OCI-M1 (cell line): Measurements from ENCODE around the gene ARHGEF4.
"Not testable (repeated sequence)": the region's sequence is repeated elsewhere in the genome, so short reads cannot be mapped to it uniquely, and the experiment has no call there.

Experiments
- DNase-seq: peaks from one replicate; lab custom pipeline; 2025; lab: John Stamatoyannopoulos, UW

ARHGEF4 gene

GRCh38 chr2:130884503-130884902, 47.8 kb downstream of the ARHGEF4 start:
- DNase-seq: no peak

GRCh38 chr2:130887643-130888042, 50.9 kb downstream of the ARHGEF4 start:
- no peak for DNase-seq

GRCh38 chr2:130890941-130891669, 54.4 kb downstream of the ARHGEF4 start:
- DNase-seq: no peak

DNA sequence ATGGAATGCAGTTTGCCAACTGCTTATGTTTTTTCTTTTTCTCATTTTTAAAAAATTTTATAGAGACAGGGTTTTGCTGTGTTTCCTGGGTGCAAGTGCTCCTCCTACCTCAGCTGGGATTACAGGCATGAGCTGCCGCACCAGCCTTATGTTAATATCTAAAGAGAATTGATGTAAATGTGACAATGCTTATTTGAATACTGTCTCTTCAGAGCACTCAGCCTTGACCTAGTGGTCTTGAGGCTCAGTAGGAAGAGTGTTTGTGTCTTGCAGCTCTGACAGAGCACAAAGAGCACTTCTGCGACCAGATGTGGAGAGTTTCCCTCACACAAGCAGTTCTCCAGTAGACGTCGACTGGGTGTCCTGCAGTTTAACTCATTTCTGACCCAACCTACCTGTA, 55.3 kb downstream of the ARHGEF4 start:
- DNase-seq: no peak

GRCh38 chr2:130892793-130893785, 56.4 kb downstream of the ARHGEF4 start:
- DNase-seq: no peak

- DNase-seq: no peak
Observed at GRCh38 chr2:130894326-130894942, 57.7 kb downstream of the ARHGEF4 start.

DNA sequence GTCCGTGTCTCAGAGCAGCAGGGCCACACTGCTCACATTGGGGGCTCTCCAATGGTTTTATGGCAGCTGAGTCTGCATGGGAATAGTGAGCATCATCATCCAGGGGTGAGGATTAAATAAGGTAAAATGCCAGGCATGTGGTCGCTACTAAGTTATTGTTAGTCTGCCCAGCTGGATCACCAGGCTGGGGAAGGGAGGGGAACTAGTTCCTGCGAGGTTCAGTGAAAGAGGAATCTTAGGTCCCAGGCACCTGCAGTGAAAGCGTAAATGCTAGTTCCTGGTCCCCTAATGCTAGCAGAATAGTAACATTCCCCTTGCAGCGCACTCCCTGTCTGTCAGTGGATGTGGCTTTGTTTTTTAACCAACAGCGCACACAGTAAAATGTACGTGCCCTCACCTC, 60.1 kb downstream of the ARHGEF4 start:
- DNase-seq: no peak

- DNase-seq: no peak
Observed at GRCh38 chr2:130898553-130898952, 61.8 kb downstream of the ARHGEF4 start.

DNA sequence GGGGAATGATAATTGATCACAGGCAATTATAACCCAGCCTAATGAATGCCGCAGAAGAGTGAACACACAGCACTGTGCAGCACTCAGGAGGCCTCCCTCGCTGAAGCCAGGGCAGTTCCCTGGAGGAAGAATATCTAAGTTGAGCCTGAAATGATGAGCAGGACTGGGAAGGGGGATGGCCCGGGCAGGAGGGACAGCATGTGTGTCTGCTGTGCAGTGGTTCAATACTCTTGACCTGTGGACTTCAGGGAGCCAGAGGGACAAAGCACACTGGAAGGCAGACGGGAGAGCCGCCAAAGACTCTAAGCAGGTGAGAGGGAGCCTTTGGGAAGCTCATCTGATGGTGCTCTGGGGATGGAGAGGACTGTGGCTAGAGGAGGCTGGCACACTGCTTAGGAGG, 62.6 kb downstream of the ARHGEF4 start:
- DNase-seq: no peak

DNA sequence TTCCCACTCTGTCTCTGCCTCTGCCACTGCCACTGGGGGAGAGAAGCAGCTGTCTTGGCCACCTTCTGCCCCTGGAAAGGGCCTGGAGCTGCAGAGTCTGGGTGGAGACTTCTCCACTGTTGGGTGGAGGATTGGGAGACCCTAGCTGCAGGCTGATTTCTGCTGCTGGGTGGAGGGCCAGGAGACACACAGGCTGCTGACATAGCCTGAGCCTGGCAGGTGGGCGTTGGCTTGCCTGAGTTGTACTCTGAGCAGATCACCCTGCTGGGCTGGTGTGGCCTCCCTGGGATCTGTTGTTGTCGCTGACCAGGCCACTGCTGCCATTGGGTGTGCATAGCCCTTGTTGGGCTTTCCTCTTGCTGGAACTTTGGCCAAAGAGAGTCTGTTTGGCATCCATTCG, 64.3 kb downstream of the ARHGEF4 start:
- DNase-seq: no peak

GRCh38 chr2:130901626-130902025, 64.9 kb downstream of the ARHGEF4 start:
- DNase-seq: not testable (repeated sequence)

DNA sequence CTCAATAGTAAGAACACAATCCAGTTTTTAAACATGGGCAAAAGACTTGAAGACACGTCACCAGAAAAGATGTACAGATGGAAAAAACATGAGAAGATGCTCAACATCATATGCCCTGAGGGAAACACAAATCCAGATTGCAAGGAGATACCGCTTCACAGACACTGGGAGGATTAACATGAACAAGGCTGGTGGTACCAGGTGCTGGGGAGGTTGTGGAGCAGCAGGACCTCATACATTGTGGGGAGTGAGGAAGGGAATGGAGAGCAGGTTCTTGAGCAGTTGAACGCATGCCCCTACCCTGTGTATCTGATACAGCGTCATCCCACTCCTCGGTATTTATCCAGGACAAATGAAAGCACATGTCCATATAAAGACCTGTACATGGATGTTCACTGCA, 72.1 kb downstream of the ARHGEF4 start:
- DNase-seq: no peak

DNA sequence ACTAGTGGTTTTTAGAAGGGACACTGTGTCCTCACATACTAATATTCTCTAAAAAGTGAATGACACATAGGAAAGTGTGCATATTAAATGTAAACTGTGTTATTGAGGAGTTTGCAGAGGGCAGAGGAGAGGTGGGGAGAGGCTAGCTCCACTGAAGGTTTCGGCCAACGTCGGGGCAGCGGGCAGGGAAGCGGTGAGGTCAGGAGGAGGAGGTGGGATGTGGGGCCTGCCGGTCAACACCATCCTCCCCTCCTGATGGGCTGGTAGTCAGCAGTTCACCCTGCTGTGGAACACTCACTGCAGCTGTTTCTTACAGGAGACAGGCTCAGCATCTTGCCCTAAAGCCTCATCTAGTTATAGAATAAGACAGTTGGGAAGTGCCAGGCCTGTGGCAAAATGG, 74.2 kb downstream of the ARHGEF4 start:
- DNase-seq: no peak

- no peak for DNase-seq
Observed at GRCh38 chr2:130911482-130911881, 74.8 kb downstream of the ARHGEF4 start.

DNA sequence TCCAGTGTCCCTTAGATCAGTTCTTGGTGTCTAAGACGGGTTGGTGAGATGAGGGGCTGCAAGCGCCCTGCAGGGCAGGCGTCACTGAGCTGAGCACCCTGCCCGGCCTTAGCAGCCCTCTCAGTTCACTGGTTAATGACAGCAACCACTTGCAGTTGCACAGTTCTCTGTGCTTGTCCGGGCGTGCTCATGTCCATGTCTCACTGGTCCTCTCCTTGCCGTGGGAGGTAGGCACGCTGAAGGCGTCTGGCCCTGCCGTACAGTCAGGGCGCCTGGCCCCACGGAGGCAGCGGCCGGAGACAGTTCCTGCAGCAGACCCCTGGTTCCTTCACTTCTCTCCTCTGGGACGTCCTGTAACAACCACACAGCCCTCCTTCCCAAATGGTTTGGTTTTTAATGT, 75.3 kb downstream of the ARHGEF4 start:
- DNase-seq: no peak

DNA sequence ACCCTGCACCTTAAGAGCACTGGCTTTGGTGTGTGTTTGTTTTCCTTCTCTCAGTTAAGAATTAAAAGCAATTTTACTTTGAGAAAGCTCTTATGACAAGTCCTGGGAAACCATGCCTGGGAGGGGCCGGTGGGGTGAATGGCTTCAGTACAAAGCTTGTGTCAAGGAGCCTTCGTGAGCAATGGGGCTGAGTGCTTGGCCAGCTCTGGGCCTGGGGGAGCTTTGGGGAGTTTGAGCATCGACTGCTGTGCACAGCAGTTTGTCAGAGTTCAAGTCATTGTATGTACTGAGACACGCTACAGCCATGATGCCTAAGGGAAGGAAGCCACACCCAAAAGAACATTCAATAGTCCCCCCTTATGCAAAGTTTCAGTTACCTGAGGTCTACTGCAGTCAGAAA, 75.8 kb downstream of the ARHGEF4 start:
- no peak for DNase-seq

DNA sequence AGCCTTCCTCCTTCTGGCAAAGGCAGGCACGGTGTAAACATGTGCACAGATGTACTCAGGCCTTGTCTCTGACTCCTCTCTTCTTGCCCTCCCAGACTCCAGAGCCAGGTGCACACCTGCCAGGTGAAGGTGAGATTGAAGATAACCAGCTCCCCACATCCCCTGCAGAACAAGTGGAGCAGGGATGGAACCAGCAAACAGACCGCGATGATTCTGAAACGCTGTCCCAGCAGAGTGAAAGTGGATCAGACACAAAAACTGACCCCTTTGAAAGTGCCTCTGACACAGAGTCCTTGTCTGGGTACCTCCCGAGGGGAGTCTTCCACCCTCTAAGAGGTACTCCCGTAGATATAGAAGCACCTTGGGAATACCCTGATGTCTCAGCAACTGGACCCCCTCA, 77.2 kb downstream of the ARHGEF4 start:
- DNase-seq: no peak

- no peak for DNase-seq
Observed at GRCh38 chr2:130915149-130915548, 78.4 kb downstream of the ARHGEF4 start.

GRCh38 chr2:130915595-130916437, 79.1 kb downstream of the ARHGEF4 start:
- no peak for DNase-seq

GRCh38 chr2:130916438-130916705, 79.7 kb downstream of the ARHGEF4 start:
- no peak for DNase-seq

- no peak for DNase-seq
Observed at GRCh38 chr2:130917006-130917688, 80.4 kb downstream of the ARHGEF4 start.
